NB4 (cell line): Measurements from ENCODE around the gene NAT8.

Source experiments
- CTCF ChIP-seq: IDR thresholded peaks from one replicate; pipeline ENCODE4 v1.5.1; 2012; ENCODE audit warnings: low read depth, low read length
- MAX ChIP-seq: IDR thresholded peaks from 2 replicates; pipeline ENCODE4 v1.6.1; 2011; ENCODE audit warnings: low read depth, low read length
- MYC ChIP-seq: IDR thresholded peaks from 2 replicates; pipeline ENCODE4 v1.6.1; 2011; ENCODE audit warnings: low read depth, low read length

GRCh38 chr2:73651591-73652230 is 9.5 kb upstream of the NAT8 start:
- no peak for TF ChIP-seq CTCF
- TF ChIP-seq MAX: no peak
- no peak for TF ChIP-seq MYC
